Hepatocyte (in vitro differentiated cells): Measurements from ENCODE around the gene DHX8.

Source experiments
- EZH2 ChIP-seq: fragments of 200-600 bp; sonication (generic); IDR thresholded peaks from 2 replicates; pipeline ENCODE4 v1.6.1; 2016; ENCODE audit warnings: antibody characterized with exemption, mild to moderate bottlenecking, borderline replicate concordance
- EZH2phosphoT487 ChIP-seq: fragments of 200-600 bp; sonication (generic); IDR thresholded peaks from one replicate; pipeline ENCODE4 v1.6.1; 2018; ENCODE audit warnings: antibody characterized with exemption, mild to moderate bottlenecking, low read depth, moderate library complexity; ENCODE audit not compliant: unreplicated experiment, severe bottlenecking
- TF ChIP-seq, protein P1 (sequence below): fragments of 200-600 bp; sonication (generic); IDR thresholded peaks from 2 replicates; pipeline ENCODE4 v1.5.1; 2016; ENCODE audit warnings: antibody characterized with exemption, mild to moderate bottlenecking; ENCODE audit not compliant: poor library complexity

DNA sequence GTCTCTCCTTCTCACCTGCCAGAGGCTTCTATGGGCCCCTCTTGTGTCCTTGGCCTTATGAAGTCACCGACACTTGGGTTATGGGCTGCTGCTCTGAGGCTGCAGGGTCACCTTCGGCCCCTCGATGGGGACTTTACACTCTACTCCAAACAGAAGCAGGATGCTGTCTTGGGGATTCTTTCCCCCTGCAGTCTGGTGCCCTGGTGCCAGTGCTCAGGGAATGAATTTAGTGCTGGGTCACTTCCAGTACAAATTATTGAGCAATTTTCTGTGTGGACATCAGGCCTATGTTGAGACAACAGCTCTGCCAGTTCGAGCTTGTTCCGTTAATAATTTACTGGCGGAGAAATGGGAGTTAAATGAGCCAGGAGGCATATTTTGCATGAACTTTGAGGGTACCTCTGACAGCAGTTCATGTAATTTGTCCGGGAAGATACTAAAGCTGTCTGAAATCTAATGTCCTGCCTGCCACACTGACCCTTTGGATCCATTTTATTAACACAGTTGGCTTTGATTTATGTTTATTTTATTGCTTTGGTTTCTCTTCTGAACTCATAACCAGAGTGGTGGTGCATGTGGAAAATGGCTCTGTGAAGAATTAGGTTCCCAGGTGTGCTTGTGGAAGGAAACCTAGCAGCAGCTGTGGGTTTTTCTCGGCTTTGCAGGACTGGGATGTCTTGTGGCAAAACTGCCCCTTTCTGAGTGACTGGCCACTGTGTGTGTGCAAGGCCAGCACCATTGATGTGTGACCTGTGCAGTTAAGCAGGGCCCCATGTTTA, 34.1 kb upstream of the DHX8 start:
- TF ChIP-seq, protein P1, sequence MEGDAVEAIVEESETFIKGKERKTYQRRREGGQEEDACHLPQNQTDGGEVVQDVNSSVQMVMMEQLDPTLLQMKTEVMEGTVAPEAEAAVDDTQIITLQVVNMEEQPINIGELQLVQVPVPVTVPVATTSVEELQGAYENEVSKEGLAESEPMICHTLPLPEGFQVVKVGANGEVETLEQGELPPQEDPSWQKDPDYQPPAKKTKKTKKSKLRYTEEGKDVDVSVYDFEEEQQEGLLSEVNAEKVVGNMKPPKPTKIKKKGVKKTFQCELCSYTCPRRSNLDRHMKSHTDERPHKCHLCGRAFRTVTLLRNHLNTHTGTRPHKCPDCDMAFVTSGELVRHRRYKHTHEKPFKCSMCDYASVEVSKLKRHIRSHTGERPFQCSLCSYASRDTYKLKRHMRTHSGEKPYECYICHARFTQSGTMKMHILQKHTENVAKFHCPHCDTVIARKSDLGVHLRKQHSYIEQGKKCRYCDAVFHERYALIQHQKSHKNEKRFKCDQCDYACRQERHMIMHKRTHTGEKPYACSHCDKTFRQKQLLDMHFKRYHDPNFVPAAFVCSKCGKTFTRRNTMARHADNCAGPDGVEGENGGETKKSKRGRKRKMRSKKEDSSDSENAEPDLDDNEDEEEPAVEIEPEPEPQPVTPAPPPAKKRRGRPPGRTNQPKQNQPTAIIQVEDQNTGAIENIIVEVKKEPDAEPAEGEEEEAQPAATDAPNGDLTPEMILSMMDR = no peak
- TF ChIP-seq EZH2 = no peak
- no peak for TF ChIP-seq EZH2phosphoT487
